ENCODE data around the gene GUCY2C.

The GUCY2C gene

GRCh38 chr12:14694145-14694714 lies 2.2 kb downstream of the GUCY2C start:
- no peaks in the 10 kb centered on the region for H3K79me2 ChIP-seq (ENCODE audit: insufficient read depth, low read length)
- H3K9me3 ChIP-seq (ENCODE audit: insufficient read depth, low read length, severe bottlenecking), result no peaks in the 10 kb centered on the region
- H3K27me3 ChIP-seq (ENCODE audit: insufficient read depth, low read length, poor library complexity), result peaks cover 15% of the 10 kb centered on the region
- ATAC-seq (ENCODE audit: insufficient read depth, low read depth) (no peak), DNase-seq (no peak)
- H3K27ac ChIP-seq (ENCODE audit: low read length), result no peak overlapping the region
- H3K9ac ChIP-seq (ENCODE audit: low read depth, low read length), result no peak overlapping the region
- no peaks in the 10 kb centered on the region for H3K4me1 ChIP-seq (ENCODE audit: insufficient read depth, low read length)
- no peak overlapping the region for H3K4me2 ChIP-seq (ENCODE audit: insufficient read depth, low read length)
- H4K20me1 ChIP-seq (ENCODE audit: insufficient read depth, low read length), result no peaks in the 10 kb centered on the region
- TF ChIP-seq CTCF (IDR thresholded peaks at IDR 0.05; ENCODE audit: borderline replicate concordance, extremely low read depth, low read length, poor library complexity, severe bottlenecking) (no peak), EZH2 (IDR thresholded peaks at IDR 0.05; ENCODE audit: borderline replicate concordance, low read depth, low read length, severe bottlenecking) (no peak)
- H3K4me3 ChIP-seq (ENCODE audit: low read depth in 1 of 2, low read length in 2 of 2), result no peak overlapping the region
- no peaks in the 10 kb centered on the region for H3K36me3 ChIP-seq (ENCODE audit: insufficient read depth, low read length)
- H2AFZ ChIP-seq (ENCODE audit: low read depth, low read length), result no peak overlapping the region

GRCh38 chr12:14693116-14693515 lies 3.3 kb downstream of the GUCY2C start:
- Histone ChIP-seq H4K20me1 (ENCODE audit: insufficient read depth, low read length) (no peaks in the 10 kb centered on the region), H3K36me3 (ENCODE audit: insufficient read depth, low read length) (no peaks in the 10 kb centered on the region), H3K9ac (ENCODE audit: low read depth, low read length) (no peak overlapping the region), H3K9me3 (ENCODE audit: insufficient read depth, low read length, severe bottlenecking) (no peaks in the 10 kb centered on the region), H3K4me1 (ENCODE audit: insufficient read depth, low read length) (no peaks in the 10 kb centered on the region), H3K4me3 (ENCODE audit: low read depth in 1 of 2, low read length in 2 of 2) (no peak overlapping the region), H3K79me2 (ENCODE audit: insufficient read depth, low read length) (no peaks in the 10 kb centered on the region), H3K27me3 (ENCODE audit: insufficient read depth, low read length, poor library complexity) (peaks cover 15% of the 10 kb centered on the region), H3K4me2 (ENCODE audit: insufficient read depth, low read length) (no peak overlapping the region), H2AFZ (ENCODE audit: low read depth, low read length) (no peak overlapping the region), H3K27ac (ENCODE audit: low read length) (no peak overlapping the region)
- TF ChIP-seq CTCF (IDR thresholded peaks at IDR 0.05; ENCODE audit: borderline replicate concordance, extremely low read depth, low read length, poor library complexity, severe bottlenecking) (no peak), EZH2 (IDR thresholded peaks at IDR 0.05; ENCODE audit: borderline replicate concordance, low read depth, low read length, severe bottlenecking) (no peak)
- ATAC-seq (ENCODE audit: insufficient read depth, low read depth) (no peak), DNase-seq (no peak)

DNA sequence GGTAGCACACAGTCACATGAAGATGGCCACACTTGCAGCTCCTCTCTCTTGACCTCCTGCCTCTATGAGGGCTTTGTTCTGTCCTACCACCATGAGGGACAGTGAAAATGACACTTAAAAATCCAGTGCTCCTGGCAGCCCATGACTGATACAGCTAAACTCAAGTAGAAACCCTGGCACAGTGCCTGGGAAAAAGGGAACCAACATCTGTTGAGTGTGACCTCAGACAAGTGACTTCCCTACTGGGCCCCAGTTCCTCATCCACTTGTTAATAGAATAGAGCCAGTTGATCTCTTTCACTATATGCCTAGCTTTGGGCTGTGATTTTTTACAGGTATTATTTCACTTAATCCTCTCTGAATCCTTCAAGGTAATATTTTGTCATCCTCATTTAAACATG lies 4.8 kb downstream of the GUCY2C start:
- no peak for TF ChIP-seq EZH2 (IDR thresholded peaks at IDR 0.05; ENCODE audit: borderline replicate concordance, low read depth, low read length, severe bottlenecking)
- no peak for TF ChIP-seq CTCF (IDR thresholded peaks at IDR 0.05; ENCODE audit: borderline replicate concordance, extremely low read depth, low read length, poor library complexity, severe bottlenecking)
- Histone ChIP-seq H2AFZ (ENCODE audit: low read depth, low read length) (no peak overlapping the region), H3K4me3 (ENCODE audit: low read depth in 1 of 2, low read length in 2 of 2) (no peak overlapping the region), H3K9me3 (ENCODE audit: insufficient read depth, low read length, severe bottlenecking) (no peaks in the 10 kb centered on the region), H3K27me3 (ENCODE audit: insufficient read depth, low read length, poor library complexity) (peaks cover 15% of the 10 kb centered on the region), H3K27ac (ENCODE audit: low read length) (no peak overlapping the region), H3K36me3 (ENCODE audit: insufficient read depth, low read length) (no peaks in the 10 kb centered on the region), H3K4me1 (ENCODE audit: insufficient read depth, low read length) (no peaks in the 10 kb centered on the region), H4K20me1 (ENCODE audit: insufficient read depth, low read length) (no peaks in the 10 kb centered on the region), H3K79me2 (ENCODE audit: insufficient read depth, low read length) (no peaks in the 10 kb centered on the region), H3K9ac (ENCODE audit: low read depth, low read length) (no peak overlapping the region), H3K4me2 (ENCODE audit: insufficient read depth, low read length) (no peak overlapping the region)
- DNase-seq (no peak), ATAC-seq (ENCODE audit: insufficient read depth, low read depth) (no peak)

DNA sequence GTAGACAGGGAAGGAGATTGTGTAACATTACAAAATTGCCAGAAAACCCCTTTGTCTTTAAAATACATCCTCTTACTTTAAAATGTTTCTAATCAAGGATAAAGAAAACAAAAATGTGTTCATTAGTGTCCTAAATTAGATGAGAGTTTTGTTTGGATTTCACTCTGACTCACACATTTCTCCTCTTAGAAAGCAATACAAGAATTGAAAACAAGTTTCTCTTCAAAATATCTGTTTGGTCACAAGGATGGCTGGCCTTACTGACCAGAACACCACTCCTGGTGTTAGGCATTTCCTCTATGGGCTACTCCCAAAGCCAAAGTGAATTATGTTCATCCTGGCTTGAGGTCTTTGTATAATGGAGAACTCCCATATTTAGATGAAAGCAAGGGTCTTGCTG lies 6.4 kb downstream of the GUCY2C start:
- no peak overlapping the region for H3K9ac ChIP-seq (ENCODE audit: low read depth, low read length)
- no peaks in the 10 kb centered on the region for H3K4me1 ChIP-seq (ENCODE audit: insufficient read depth, low read length)
- no peak overlapping the region for H3K4me3 ChIP-seq (ENCODE audit: low read depth in 1 of 2, low read length in 2 of 2)
- ATAC-seq (ENCODE audit: insufficient read depth, low read depth) (no peak), DNase-seq (no peak)
- H3K4me2 ChIP-seq (ENCODE audit: insufficient read depth, low read length), result no peak overlapping the region
- no peaks in the 10 kb centered on the region for H3K9me3 ChIP-seq (ENCODE audit: insufficient read depth, low read length, severe bottlenecking)
- no peaks in the 10 kb centered on the region for H3K79me2 ChIP-seq (ENCODE audit: insufficient read depth, low read length)
- H3K27ac ChIP-seq (ENCODE audit: low read length), result no peak overlapping the region
- no peak overlapping the region for H2AFZ ChIP-seq (ENCODE audit: low read depth, low read length)
- TF ChIP-seq EZH2 (IDR thresholded peaks at IDR 0.05; ENCODE audit: borderline replicate concordance, low read depth, low read length, severe bottlenecking), result no peak
- TF ChIP-seq CTCF (IDR thresholded peaks at IDR 0.05; ENCODE audit: borderline replicate concordance, extremely low read depth, low read length, poor library complexity, severe bottlenecking), result no peak
- no peaks in the 10 kb centered on the region for H4K20me1 ChIP-seq (ENCODE audit: insufficient read depth, low read length)
- peaks cover 21% of the 10 kb centered on the region for H3K27me3 ChIP-seq (ENCODE audit: insufficient read depth, low read length, poor library complexity)
- no peaks in the 10 kb centered on the region for H3K36me3 ChIP-seq (ENCODE audit: insufficient read depth, low read length)
